ENCODE measurements around the gene PATE3.

Gene PATE3

DNA sequence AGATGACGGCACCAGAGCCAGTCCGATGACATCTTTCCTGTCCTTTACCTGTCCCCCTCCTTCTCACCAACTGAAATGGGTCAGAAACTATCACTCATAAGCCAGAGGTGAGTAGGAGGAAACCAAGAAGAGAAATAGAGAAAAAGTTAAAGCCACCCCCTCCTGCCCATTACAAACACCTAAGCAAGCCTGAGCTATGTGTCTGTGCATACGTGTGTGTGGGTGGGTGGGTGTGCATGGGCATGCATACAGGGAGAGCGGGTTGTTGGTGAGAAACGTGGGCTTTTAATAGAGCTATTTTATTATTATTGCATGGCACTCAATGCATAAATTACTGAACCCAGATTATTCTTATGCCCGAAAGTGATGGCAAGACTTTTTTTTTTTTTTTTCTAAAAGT lies 47.8 kb downstream of the PATE3 start:
- H3K27ac ChIP-seq (ENCODE audit: low read depth, low read length, poor library complexity, severe bottlenecking): no peak overlapping the region
- no peaks in the 10 kb centered on the region for H3K4me1 ChIP-seq (ENCODE audit: insufficient read depth, low read length, severe bottlenecking)
- no peak overlapping the region for H3K9ac ChIP-seq (ENCODE audit: low read length)
- H3K9me3 ChIP-seq (ENCODE audit: low read length): no peaks in the 10 kb centered on the region
- H3K4me3 ChIP-seq (ENCODE audit: low read depth, low read length, poor library complexity, severe bottlenecking): no peak overlapping the region
- H3K4me2 ChIP-seq (ENCODE audit: low read length): no peak overlapping the region
- H3K36me3 ChIP-seq (ENCODE audit: insufficient read depth, low read length): no peaks in the 10 kb centered on the region
- H3K27me3 ChIP-seq (ENCODE audit: insufficient read depth, low read length): no peaks in the 10 kb centered on the region
- no peaks in the 10 kb centered on the region for H3F3A ChIP-seq (ENCODE audit: insufficient read depth, low read length)
- TF ChIP-seq CTCF (IDR thresholded peaks at IDR 0.05; ENCODE audit: low read length) (no peak), EZH2 (IDR thresholded peaks at IDR 0.05; ENCODE audit: borderline replicate concordance, low read length) (no peak)
- H2AFZ ChIP-seq (ENCODE audit: low read length): no peak overlapping the region
- H3K79me2 ChIP-seq (ENCODE audit: insufficient read depth, low read length): no peaks in the 10 kb centered on the region
- no peaks in the 10 kb centered on the region for H4K20me1 ChIP-seq (ENCODE audit: insufficient read depth, low read length)
- no peaks in the 10 kb centered on the region for H3K9me2 ChIP-seq (ENCODE audit: low read depth, low read length)
